Measurements from ENCODE around the gene TRIM39.

The TRIM39 gene

DNA sequence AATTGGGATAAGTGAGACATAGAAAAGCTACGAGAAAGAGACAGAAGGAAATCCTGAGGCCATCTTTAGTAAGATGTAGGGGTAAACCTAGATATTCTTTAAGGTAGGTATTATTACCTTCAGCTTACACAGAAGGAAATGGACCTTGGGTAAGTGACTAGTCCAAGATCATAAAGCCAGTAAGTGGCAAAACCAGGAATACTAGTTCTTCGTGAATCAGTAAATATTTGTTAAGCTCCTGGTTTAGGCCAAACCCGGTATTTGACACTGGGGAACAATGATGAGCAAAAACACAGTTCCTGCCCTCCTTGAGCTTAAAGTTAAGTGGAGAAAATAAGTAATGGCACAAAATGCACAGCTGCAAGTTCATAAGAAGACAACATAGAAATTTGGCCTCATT is 5.3 kb downstream of the TRIM39 start:
- no peak overlapping the region for H3K4me3 ChIP-seq (ENCODE audit: low read depth, low read length)
- no peak overlapping the region for H3K27ac ChIP-seq
- DNase-seq: no peak
- in situ Hi-C loops (cut with HindIII; ENCODE audit: low pct_ligation_motif_present, low sequenced_read_pairs): no loop called here
- TF ChIP-seq, protein P1, sequence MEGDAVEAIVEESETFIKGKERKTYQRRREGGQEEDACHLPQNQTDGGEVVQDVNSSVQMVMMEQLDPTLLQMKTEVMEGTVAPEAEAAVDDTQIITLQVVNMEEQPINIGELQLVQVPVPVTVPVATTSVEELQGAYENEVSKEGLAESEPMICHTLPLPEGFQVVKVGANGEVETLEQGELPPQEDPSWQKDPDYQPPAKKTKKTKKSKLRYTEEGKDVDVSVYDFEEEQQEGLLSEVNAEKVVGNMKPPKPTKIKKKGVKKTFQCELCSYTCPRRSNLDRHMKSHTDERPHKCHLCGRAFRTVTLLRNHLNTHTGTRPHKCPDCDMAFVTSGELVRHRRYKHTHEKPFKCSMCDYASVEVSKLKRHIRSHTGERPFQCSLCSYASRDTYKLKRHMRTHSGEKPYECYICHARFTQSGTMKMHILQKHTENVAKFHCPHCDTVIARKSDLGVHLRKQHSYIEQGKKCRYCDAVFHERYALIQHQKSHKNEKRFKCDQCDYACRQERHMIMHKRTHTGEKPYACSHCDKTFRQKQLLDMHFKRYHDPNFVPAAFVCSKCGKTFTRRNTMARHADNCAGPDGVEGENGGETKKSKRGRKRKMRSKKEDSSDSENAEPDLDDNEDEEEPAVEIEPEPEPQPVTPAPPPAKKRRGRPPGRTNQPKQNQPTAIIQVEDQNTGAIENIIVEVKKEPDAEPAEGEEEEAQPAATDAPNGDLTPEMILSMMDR (IDR thresholded peaks at IDR 0.05; ENCODE audit: low read depth, low read length, missing control alignments): no peak
- peaks cover 30% of the 10 kb centered on the region for H3K36me3 ChIP-seq (replicated peaks)
- H3K27me3 ChIP-seq (replicated peaks): no peaks in the 10 kb centered on the region

DNA sequence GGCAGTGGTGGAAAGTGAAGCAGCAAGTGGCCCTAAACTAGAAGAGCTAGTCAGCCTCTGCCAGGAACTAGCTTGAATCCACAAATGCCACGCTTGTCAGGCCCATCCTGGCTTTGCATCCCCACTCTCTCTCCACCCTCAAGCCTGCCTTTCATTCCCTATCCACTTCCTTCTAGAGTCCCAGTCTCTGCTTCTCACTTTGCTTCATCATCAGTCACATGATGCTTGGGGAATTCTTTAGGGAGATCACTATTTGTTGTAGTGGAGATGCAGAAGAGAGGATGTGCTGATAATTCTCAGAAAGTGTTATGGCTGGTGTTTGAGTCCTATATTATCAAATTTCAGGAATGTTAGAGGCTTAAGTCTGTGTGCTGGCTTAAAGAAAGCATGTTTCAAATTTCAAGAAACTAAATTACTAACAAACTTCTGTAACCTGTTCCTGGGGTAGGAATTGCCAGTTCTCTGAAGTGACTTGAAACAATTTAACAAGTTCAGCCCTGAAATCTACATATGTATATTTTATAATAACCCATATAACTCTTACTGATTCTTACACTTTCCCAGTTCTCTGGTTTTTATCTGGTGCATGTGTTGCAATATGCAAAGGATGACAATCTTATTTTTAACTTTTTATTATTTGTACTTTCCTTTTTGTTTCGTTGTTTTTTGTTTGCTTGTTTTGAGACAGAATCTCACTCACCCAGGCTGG is 7.5 kb downstream of the TRIM39 start:
- Histone ChIP-seq H3K27me3 (replicated peaks) (no peaks in the 10 kb centered on the region), H3K27ac (no peak overlapping the region), H3K36me3 (replicated peaks) (peaks cover 42% of the 10 kb centered on the region), H3K4me3 (ENCODE audit: low read depth, low read length) (no peak overlapping the region)
- in situ Hi-C loops (cut with HindIII; ENCODE audit: low pct_ligation_motif_present, low sequenced_read_pairs): no loop called here
- TF ChIP-seq, protein P1 (IDR thresholded peaks at IDR 0.05; ENCODE audit: low read depth, low read length, missing control alignments): no peak
- no peak for DNase-seq

DNA sequence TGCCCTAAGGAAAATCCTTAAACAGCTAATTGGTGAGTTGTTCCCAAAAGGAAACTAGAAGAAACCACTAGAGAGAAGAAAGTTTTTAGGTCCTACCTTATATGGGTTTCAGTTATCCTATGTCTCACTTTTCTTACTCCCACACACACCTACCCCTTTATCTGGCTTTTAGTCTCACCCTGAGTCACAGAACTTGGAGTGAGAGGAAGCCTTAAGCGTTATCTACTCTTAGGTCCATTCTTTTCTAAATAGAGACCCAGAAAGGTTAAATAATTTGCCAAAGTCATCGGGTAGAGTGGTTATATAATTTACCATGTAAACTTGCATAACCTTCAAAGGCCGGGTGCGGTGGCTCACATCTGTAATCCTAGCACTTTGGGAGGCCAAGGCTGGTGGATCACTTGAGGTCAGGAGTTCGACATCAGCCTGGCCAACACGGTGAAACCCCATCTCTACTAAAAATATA is 13.9 kb downstream of the TRIM39 start:
- H3K4me3 ChIP-seq (ENCODE audit: low read depth, low read length): no peak overlapping the region
- no peak overlapping the region for H3K27ac ChIP-seq
- in situ Hi-C loops (cut with HindIII; ENCODE audit: low pct_ligation_motif_present, low sequenced_read_pairs): no loop called here
- H3K36me3 ChIP-seq (replicated peaks): peaks cover 48% of the 10 kb centered on the region
- TF ChIP-seq, protein P1 (IDR thresholded peaks at IDR 0.05; ENCODE audit: low read depth, low read length, missing control alignments): no peak
- DNase-seq: no peak
- H3K27me3 ChIP-seq (replicated peaks): no peaks in the 10 kb centered on the region

DNA sequence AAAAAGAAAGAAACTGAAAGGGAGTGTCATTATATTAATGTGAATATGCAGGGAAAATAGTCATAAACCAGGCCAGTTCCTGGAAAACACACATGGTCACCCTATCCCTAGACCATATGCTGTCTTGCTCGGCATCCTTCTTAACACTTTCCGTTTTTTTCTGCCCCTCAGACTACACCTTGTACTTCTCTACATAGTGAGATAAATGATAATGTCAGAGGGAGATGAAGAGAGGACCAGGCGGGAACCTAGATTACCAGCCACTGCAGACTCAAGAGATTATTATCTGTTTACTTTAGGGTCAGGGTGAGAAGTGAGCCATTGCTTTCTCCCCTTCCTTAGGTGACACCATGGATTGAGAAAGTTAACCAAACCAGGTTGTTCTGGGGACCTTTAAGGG is 14.5 kb downstream of the TRIM39 start:
- H3K36me3 ChIP-seq (replicated peaks): peaks cover 43% of the 10 kb centered on the region
- in situ Hi-C loops (cut with HindIII; ENCODE audit: low pct_ligation_motif_present, low sequenced_read_pairs): no loop called here
- no peak for DNase-seq
- TF ChIP-seq, protein P1 (IDR thresholded peaks at IDR 0.05; ENCODE audit: low read depth, low read length, missing control alignments): no peak
- H3K27me3 ChIP-seq (replicated peaks): no peaks in the 10 kb centered on the region
- no peak overlapping the region for H3K27ac ChIP-seq
- H3K4me3 ChIP-seq (ENCODE audit: low read depth, low read length): no peak overlapping the region

DNA sequence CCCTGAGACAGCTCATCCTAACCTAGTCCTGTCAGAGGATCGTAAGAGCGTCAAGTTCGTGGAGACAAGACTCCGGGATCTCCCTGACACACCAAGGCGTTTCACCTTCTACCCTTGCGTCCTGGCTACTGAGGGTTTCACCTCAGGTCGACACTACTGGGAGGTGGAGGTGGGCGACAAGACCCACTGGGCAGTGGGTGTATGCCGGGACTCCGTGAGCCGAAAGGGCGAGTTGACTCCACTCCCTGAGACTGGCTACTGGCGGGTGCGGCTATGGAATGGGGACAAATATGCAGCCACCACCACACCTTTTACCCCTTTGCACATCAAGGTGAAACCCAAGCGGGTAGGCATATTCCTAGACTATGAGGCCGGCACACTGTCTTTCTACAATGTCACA is 15.0 kb downstream of the TRIM39 start:
- H3K27me3 ChIP-seq (replicated peaks): no peaks in the 10 kb centered on the region
- peaks cover 42% of the 10 kb centered on the region for H3K36me3 ChIP-seq (replicated peaks)
- TF ChIP-seq, protein P1 (IDR thresholded peaks at IDR 0.05; ENCODE audit: low read depth, low read length, missing control alignments): no peak
- no peak overlapping the region for H3K4me3 ChIP-seq (ENCODE audit: low read depth, low read length)
- in situ Hi-C loops (cut with HindIII; ENCODE audit: low pct_ligation_motif_present, low sequenced_read_pairs): no loop called here
- no peak for DNase-seq
- H3K27ac ChIP-seq: no peak overlapping the region

All from brain microvascular endothelial cell (primary cell).